Endodermal cell (in vitro differentiated cells): ENCODE results near the gene SMG6. TPM values are rescaled to one million over a fixed set of nuclear protein-coding genes. Genes with fewer than 3 reads are reported as not detected.

Source experiments
- DNase-seq: peaks from one replicate; pipeline ENCODE4 v3.0.0-alpha.2; 2017
- H3K27ac ChIP-seq: 2 replicates; pipeline ENCODE4 v1.5.1; 2013; ENCODE audit warnings: mild to moderate bottlenecking, low read depth, low read length, moderate library complexity
- H3K27me3 ChIP-seq: 2 replicates; pipeline ENCODE4 v1.6.1; 2013; ENCODE audit warnings: mild to moderate bottlenecking, low read length, moderate library complexity; ENCODE audit not compliant: insufficient read depth, control insufficient read depth, poor library complexity, severe bottlenecking
- H3K36me3 ChIP-seq: 2 replicates; pipeline ENCODE4 v1.7.0; 2013; ENCODE audit warnings: mild to moderate bottlenecking, low read length, moderate library complexity; ENCODE audit not compliant: control insufficient read depth, insufficient read depth
- H3K4me1 ChIP-seq: one replicate; pipeline ENCODE4 v1.7.0; 2013; ENCODE audit warnings: low read length; ENCODE audit not compliant: control insufficient read depth, insufficient read depth
- H3K4me3 ChIP-seq: 2 replicates; pipeline ENCODE4 v1.5.1; 2013; ENCODE audit warnings: mild to moderate bottlenecking, low read length, moderate library complexity
- H3K9ac ChIP-seq: 2 replicates; pipeline ENCODE4 v1.6.1; 2013; ENCODE audit warnings: mild to moderate bottlenecking, low read length, moderate library complexity; ENCODE audit not compliant: poor library complexity, severe bottlenecking; ENCODE audit errors: extremely low read depth
- H3K9me3 ChIP-seq: 2 replicates; pipeline ENCODE4 v1.6.1; 2013; ENCODE audit warnings: mild to moderate bottlenecking, low read length, moderate library complexity; ENCODE audit not compliant: control insufficient read depth
- H3K27ac Mint-ChIP-seq: 2 replicates; pipeline ENCODE4 v1.8.0; 2020; ENCODE audit warnings: mixed read lengths
- H3K27me3 Mint-ChIP-seq: 2 replicates; pipeline ENCODE4 v1.8.0; 2021; ENCODE audit warnings: mild to moderate bottlenecking, mixed read lengths; ENCODE audit not compliant: insufficient read depth
- H3K36me3 Mint-ChIP-seq: 2 replicates; pipeline ENCODE4 v1.8.0; 2020; ENCODE audit warnings: low read depth, mixed read lengths
- H3K4me1 Mint-ChIP-seq: 2 replicates; pipeline ENCODE4 v1.8.0; 2020; ENCODE audit warnings: mixed read lengths
- H3K4me3 Mint-ChIP-seq: 2 replicates; pipeline ENCODE4 v1.8.0; 2020; ENCODE audit warnings: mild to moderate bottlenecking, moderate library complexity, mixed read lengths
- H3K9me3 Mint-ChIP-seq: 2 replicates; pipeline ENCODE4 v1.8.0; 2020; ENCODE audit warnings: mild to moderate bottlenecking, mixed read lengths
- WGBS, 2 experiments: methylation state at CpG; one replicate each; pipeline versions ENCODE4 v1.1.5 to v1.1.7; 2013; ENCODE audit warnings: missing lambda C conversion rate in 2 of 2, mixed read lengths in 1 of 2; ENCODE audit not compliant: insufficient coverage in 1 of 2, insufficient read length in 1 of 2; 5-methylcytosine and 5-hydroxymethylcytosine counted together
- total RNA-seq, 2 donors: library from RNA; stranded (reverse); fragmentation: NEBNext Ultra II Directional in 1 of 2; extraction: Animal tissue kit (Norgen Biotek cat#: 25700) in 1 of 2; gene quantifications; 2 replicates in 1 of 2; 3 replicates in 1 of 2; pipeline ENCODE4 v1.2.1, GENCODE V29; 2021
- TF ChIP-seq, protein P1 (sequence below): fragments of 200-600 bp; sonication (generic); conservative IDR thresholded peaks from 2 replicates; pipeline ENCODE4 v1.5.0; 2021; ENCODE audit warnings: antibody characterized with exemption, mild to moderate bottlenecking

SMG6 gene
- total RNA-seq, 2 donors from 2014 or later, result 44.3 to 56.7 TPM

DNA sequence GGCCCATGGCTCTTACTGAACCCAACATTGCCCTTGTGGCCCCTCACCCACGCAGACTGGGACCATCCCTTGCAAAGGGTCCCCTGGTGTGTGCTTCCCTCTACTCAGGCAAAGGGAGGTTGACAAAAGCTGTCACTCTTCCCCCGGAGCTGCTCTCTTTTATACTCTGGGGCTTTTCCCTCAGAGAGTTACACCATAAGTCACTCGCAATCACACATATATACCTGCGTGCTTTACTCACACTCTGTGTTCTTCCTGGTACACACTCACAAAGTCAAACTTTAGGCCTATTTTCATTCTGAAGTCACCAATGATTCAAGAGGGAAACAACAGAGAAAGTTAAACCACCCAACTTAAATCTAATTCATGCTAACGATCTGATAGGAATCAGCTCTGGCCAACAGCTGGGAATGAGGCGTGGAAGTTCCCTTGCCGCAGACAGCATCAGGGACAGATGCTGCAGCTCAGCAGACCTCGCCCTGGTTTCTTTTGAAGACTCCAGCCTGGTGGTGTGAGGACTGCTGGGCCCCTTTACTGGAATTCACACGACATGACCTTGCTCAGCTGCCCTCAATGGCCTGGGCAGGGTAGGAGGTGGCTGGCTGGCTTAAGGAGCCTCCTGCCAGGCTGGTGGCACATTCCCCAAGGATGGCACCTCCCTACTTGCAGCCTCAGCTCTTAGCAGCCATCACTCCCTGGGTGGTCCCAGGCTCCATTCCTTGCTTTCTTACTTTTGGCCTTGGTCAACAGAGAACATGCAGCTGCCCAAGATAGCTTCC is 221.4 kb downstream of the SMG6 start:
- H3K36me3 Mint-ChIP-seq, result peaks cover 59% of the 10 kb centered on the region
- DNase-seq, result peak; percentile 72
- H3K4me3 Mint-ChIP-seq, result no peak overlapping the region
- Histone ChIP-seq H3K4me1 (peaks cover 18% of the 10 kb centered on the region), H3K9ac (no peak overlapping the region), H3K27me3 (no peaks in the 10 kb centered on the region), H3K4me3 (no peak overlapping the region), H3K36me3 (peaks cover 62% of the 10 kb centered on the region), H3K27ac (no peak overlapping the region), H3K9me3 (no peaks in the 10 kb centered on the region)
- TF ChIP-seq, protein P1, sequence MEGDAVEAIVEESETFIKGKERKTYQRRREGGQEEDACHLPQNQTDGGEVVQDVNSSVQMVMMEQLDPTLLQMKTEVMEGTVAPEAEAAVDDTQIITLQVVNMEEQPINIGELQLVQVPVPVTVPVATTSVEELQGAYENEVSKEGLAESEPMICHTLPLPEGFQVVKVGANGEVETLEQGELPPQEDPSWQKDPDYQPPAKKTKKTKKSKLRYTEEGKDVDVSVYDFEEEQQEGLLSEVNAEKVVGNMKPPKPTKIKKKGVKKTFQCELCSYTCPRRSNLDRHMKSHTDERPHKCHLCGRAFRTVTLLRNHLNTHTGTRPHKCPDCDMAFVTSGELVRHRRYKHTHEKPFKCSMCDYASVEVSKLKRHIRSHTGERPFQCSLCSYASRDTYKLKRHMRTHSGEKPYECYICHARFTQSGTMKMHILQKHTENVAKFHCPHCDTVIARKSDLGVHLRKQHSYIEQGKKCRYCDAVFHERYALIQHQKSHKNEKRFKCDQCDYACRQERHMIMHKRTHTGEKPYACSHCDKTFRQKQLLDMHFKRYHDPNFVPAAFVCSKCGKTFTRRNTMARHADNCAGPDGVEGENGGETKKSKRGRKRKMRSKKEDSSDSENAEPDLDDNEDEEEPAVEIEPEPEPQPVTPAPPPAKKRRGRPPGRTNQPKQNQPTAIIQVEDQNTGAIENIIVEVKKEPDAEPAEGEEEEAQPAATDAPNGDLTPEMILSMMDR, result no peak
- peaks cover 27% of the 10 kb centered on the region for H3K4me1 Mint-ChIP-seq
- H3K27ac Mint-ChIP-seq, result no peak overlapping the region
- 82 to 85% methylated on average over 8 to 9 of the region's 9 CpGs for WGBS, 2 experiments
- no peaks in the 10 kb centered on the region for H3K9me3 Mint-ChIP-seq
- no peaks in the 10 kb centered on the region for H3K27me3 Mint-ChIP-seq

DNA sequence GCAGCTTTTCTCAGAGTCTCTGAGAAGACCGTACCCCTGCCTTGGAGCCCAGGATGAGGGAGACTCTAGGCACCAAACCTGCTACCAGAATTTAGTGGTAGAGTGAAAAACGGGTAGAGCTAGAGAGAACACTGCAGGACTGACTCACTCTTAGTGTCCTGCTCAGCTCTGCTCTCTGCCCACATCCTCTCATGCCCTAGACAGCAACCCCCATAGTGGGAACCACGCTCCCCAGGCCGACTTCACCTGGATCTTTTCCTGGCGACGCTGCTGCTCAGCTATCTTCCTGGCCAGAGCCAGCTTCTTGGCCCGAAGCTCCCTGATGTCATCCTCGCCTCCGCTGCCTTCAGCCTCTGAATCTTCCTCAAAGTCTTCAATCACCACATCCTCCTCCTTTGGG is 222.0 kb downstream of the SMG6 start:
- Histone ChIP-seq H3K4me3 (no peak overlapping the region), H3K27me3 (no peaks in the 10 kb centered on the region), H3K36me3 (peaks cover 62% of the 10 kb centered on the region), H3K9ac (no peak overlapping the region), H3K4me1 (peaks cover 18% of the 10 kb centered on the region), H3K9me3 (no peaks in the 10 kb centered on the region), H3K27ac (no peak overlapping the region)
- Mint-ChIP-seq H3K9me3 (no peaks in the 10 kb centered on the region), H3K4me1 (peaks cover 27% of the 10 kb centered on the region), H3K27me3 (no peaks in the 10 kb centered on the region), H3K4me3 (no peak overlapping the region), H3K36me3 (peaks cover 57% of the 10 kb centered on the region), H3K27ac (no peak overlapping the region)
- no peak for DNase-seq
- TF ChIP-seq, protein P1, result no peak
- 91 to 94% methylated on average over 8 to 9 of the region's 9 CpGs for WGBS, 2 experiments

DNA sequence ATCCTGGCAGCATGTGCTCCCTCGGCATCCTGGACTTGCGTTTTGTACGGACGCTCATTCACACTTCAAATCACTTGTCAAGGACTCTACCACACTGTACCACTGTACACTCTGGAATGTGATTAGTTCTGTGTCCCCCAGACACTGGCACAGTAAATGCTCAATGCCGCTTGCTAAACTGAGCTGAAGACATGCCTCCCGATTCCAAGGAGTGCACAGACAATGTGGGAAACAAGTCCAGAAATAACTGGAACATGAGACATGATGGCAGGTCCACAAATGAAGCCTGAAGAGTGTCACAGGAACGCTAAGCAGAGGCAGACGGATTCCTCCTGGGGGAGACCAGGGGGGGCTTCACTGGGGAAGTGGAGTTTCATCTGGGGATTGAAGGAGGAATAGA is 226.5 kb downstream of the SMG6 start:
- TF ChIP-seq, protein P1, result no peak
- Mint-ChIP-seq H3K27me3 (no peaks in the 10 kb centered on the region), H3K9me3 (no peaks in the 10 kb centered on the region), H3K36me3 (peaks cover 66% of the 10 kb centered on the region), H3K27ac (no peak overlapping the region), H3K4me3 (no peak overlapping the region), H3K4me1 (peaks cover 5% of the 10 kb centered on the region)
- H3K4me3 ChIP-seq, result no peak overlapping the region
- peaks cover 5% of the 10 kb centered on the region for H3K4me1 ChIP-seq
- H3K27me3 ChIP-seq, result no peaks in the 10 kb centered on the region
- no peak overlapping the region for H3K9ac ChIP-seq
- H3K9me3 ChIP-seq, result no peaks in the 10 kb centered on the region
- 95 to 96% methylated on average over 7 to 8 of the region's 8 CpGs for WGBS, 2 experiments
- H3K36me3 ChIP-seq, result peaks cover 80% of the 10 kb centered on the region
- DNase-seq, result no peak
- no peak overlapping the region for H3K27ac ChIP-seq
